MCF 10A (cell line): ENCODE data around the gene OSBPL2. TPM values are rescaled to one million over a fixed set of nuclear protein-coding genes. Genes with fewer than 3 reads are reported as not detected.

Experiments used
- BruUV-seq: library from RNA; stranded (reverse); fragments of 400-500 nt; replicated peaks from 2 replicates; lab custom pipeline; 2021; lab: Mats Ljungman, UMichigan
- CTCF ChIA-PET: fragments of 300-600 bp; sonication (Branson Sonifier 250); formaldehyde crosslinking; extraction: SDS; loops from one replicate; lab custom pipeline; 2021; ENCODE audit warnings: antibody characterized with exemption, inconsistent platforms; lab: Yijun Ruan, JAX
- POLR2A ChIA-PET: fragments of 300-600, 350-650 bp; sonication (Branson Sonifier 250); formaldehyde crosslinking; extraction: SDS; loops from one replicate; lab custom pipeline; 2020; ENCODE audit warnings: antibody characterized with exemption, inconsistent platforms; lab: Yijun Ruan, JAX
- DNase-seq: peaks from one replicate; pipeline ENCODE4 v3.0.0-alpha.2; 2018; ENCODE audit not compliant: unreplicated experiment
- H3K27ac Mint-ChIP-seq: one replicate; pipeline ENCODE4 v1.8.0; 2022; ENCODE audit warnings: mild to moderate bottlenecking, low read depth, mixed read lengths; ENCODE audit not compliant: unreplicated experiment
- H3K27me3 Mint-ChIP-seq: one replicate; pipeline ENCODE4 v1.8.0; 2022; ENCODE audit warnings: mixed read lengths; ENCODE audit not compliant: insufficient read depth, unreplicated experiment
- H3K36me3 Mint-ChIP-seq: one replicate; pipeline ENCODE4 v1.8.0; 2022; ENCODE audit warnings: mild to moderate bottlenecking, moderate library complexity, mixed read lengths; ENCODE audit not compliant: insufficient read depth, unreplicated experiment
- H3K4me1 Mint-ChIP-seq: one replicate; pipeline ENCODE4 v1.8.0; 2022; ENCODE audit warnings: mixed read lengths; ENCODE audit not compliant: insufficient read depth, unreplicated experiment
- H3K4me3 Mint-ChIP-seq: one replicate; pipeline ENCODE4 v1.8.0; 2022; ENCODE audit warnings: mild to moderate bottlenecking, moderate library complexity, mixed read lengths; ENCODE audit not compliant: unreplicated experiment
- H3K9me3 Mint-ChIP-seq: one replicate; pipeline ENCODE4 v1.8.0; 2022; ENCODE audit warnings: mixed read lengths; ENCODE audit not compliant: unreplicated experiment
- CTCF ChIP-seq: fragments of 200-600 bp; IDR thresholded peaks from one replicate; pipeline ENCODE4 v1.8.0; 2022; ENCODE audit warnings: antibody characterized with exemption, mild to moderate bottlenecking; ENCODE audit not compliant: unreplicated experiment
- intact Hi-C: fragments of 100-400 bp; cut with micrococcal nuclease; formaldehyde crosslinking; loops from 2 replicates; pipeline ENCODE4 v1.14.1; 2022
- total RNA-seq: library from RNA; stranded (reverse); gene quantifications from 2 replicates; pipeline ENCODE4 v1.2.3, GENCODE V29; 2022

Gene OSBPL2
- total RNA-seq, 1 experiment from 2014 or later, result 38.8 TPM

- no peaks in the 10 kb centered on the region for H3K9me3 Mint-ChIP-seq
- H3K27ac Mint-ChIP-seq, result no peak within 1 kb of the TSS
- CTCF ChIA-PET, result no interaction called here
- BruUV-seq, result no TSS peak
- DNase-seq, result no peak
- no peaks in the 10 kb centered on the region for H3K36me3 Mint-ChIP-seq
- H3K4me3 Mint-ChIP-seq, result no peak within 1 kb of the TSS
- peaks cover 64% of the 10 kb centered on the region for H3K27me3 Mint-ChIP-seq
- POLR2A ChIA-PET, result no interaction called here
- intact Hi-C loops, result no loop called here
- no peaks in the 10 kb centered on the region for H3K4me1 Mint-ChIP-seq
- TF ChIP-seq CTCF, result no peak
Measured at GRCh38 chr20:62219992-62220665, 18.2 kb upstream of the OSBPL2 start, which contains the start of gene HRH3. TSS of gene HRH3 (minus strand) at chr20:62220278. CDS start at chr20:62219970, 308 bp downstream.

- Mint-ChIP-seq H3K27ac (no peak overlapping the region), H3K9me3 (no peaks in the 10 kb centered on the region), H3K27me3 (peaks cover 64% of the 10 kb centered on the region), H3K36me3 (no peaks in the 10 kb centered on the region), H3K4me3 (no peak overlapping the region), H3K4me1 (no peaks in the 10 kb centered on the region)
- BruUV-seq, result no TSS peak
- no peak for DNase-seq
- no peak for TF ChIP-seq CTCF
- intact Hi-C loops, result no loop called here
- ChIA-PET POLR2A (interaction anchor here (1.0 kb wide), 1 partner anchor 33 kb away, joined by 4 read pairs; no protein-coding TSS in a partner anchor), CTCF (no interaction called here)
Measured at GRCh38 chr20:62220666-62221568, 17.4 kb upstream of the OSBPL2 start.

- TF ChIP-seq CTCF, result no peak
- ChIA-PET POLR2A (no interaction called here), CTCF (interaction anchor here (0.5 to 1.4 kb wide), 3 partner anchors 12 to 479 kb away, joined by 3 to 4 read pairs (median 3); no protein-coding TSS in a partner anchor)
- Mint-ChIP-seq H3K27ac (no peak overlapping the region), H3K27me3 (peaks cover 75% of the 10 kb centered on the region), H3K4me1 (no peaks in the 10 kb centered on the region), H3K36me3 (no peaks in the 10 kb centered on the region), H3K9me3 (no peaks in the 10 kb centered on the region), H3K4me3 (no peak overlapping the region)
- intact Hi-C loops, result no loop called here
- no peak for DNase-seq
- no TSS peak for BruUV-seq
Measured at GRCh38 chr20:62222266-62222850, 16.0 kb upstream of the OSBPL2 start.

GRCh38 chr20:62222972-62223371 is 15.3 kb upstream of the OSBPL2 start:
- no peaks in the 10 kb centered on the region for H3K9me3 Mint-ChIP-seq
- BruUV-seq, result no TSS peak
- H3K27ac Mint-ChIP-seq, result no peak overlapping the region
- no peak for TF ChIP-seq CTCF
- H3K4me1 Mint-ChIP-seq, result no peaks in the 10 kb centered on the region
- no peak for DNase-seq
- ChIA-PET POLR2A (no interaction called here), CTCF (interaction anchor here (0.5 to 1.4 kb wide), 3 partner anchors 12 to 478 kb away, joined by 3 to 4 read pairs (median 3); no protein-coding TSS in a partner anchor)
- peaks cover 76% of the 10 kb centered on the region for H3K27me3 Mint-ChIP-seq
- intact Hi-C loops, result no loop called here
- no peak overlapping the region for H3K4me3 Mint-ChIP-seq
- H3K36me3 Mint-ChIP-seq, result no peaks in the 10 kb centered on the region
